GM21723 (cell line): ENCODE data around the gene RSPO1.
"Not testable (repeated sequence)": the region's sequence is repeated elsewhere in the genome, so short reads cannot be mapped to it uniquely, and the experiment has no call there.

Experiments
- ATAC-seq: cut with Tn5 transposase; IDR thresholded peaks from one replicate; pipeline ENCODE4 v1.9.1; 2021; ENCODE audit warnings: mild to moderate bottlenecking, moderate library complexity; ENCODE audit not compliant: unreplicated experiment

The RSPO1 gene

DNA sequence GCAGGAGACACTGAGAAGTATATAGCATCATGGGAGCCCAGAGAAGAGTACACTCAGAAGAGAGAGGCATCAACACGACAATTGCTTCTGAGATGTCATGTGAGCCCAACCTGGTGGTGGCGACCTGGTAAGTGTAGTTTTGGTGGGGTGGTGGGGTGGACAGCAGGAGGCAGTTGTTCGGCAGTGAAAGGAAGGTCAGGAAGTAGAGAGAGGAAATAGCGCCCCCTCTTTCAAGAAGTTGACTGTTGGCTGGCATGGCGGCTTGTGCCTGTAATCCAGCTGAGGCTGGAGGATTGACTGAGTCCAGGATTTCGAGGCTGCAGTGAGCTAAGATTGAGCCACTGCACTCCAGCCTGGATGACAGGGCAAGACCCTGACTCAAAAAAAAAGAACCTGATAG is 12.6 kb downstream of the RSPO1 start:
- no peak for ATAC-seq

DNA sequence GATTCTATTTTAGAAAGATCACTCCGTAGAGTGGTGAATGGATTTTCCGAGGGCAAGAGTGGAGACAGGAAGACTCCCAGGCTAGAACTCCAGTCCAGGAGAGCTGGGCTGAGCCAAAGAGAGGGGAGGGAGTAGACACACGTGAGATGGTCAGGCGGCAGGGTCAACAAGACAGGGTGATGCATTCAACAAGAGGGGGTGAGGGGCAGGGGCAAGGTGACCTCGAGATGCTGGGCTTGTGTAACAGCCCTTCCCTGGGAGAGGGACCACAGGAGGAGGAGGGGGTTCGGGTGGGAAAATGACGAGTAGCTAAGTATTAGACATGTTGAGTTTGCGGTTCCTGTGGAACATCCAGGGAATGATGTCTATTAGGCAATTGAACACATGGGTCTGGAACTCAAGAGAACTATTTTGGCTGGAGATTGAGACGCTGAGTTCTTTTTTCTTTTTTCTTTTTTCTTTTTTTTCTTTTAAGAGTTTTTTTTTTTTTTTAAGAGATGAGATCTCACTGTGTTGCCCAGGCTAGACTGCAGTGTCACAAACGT is 13.3 kb downstream of the RSPO1 start:
- ATAC-seq: no peak

DNA sequence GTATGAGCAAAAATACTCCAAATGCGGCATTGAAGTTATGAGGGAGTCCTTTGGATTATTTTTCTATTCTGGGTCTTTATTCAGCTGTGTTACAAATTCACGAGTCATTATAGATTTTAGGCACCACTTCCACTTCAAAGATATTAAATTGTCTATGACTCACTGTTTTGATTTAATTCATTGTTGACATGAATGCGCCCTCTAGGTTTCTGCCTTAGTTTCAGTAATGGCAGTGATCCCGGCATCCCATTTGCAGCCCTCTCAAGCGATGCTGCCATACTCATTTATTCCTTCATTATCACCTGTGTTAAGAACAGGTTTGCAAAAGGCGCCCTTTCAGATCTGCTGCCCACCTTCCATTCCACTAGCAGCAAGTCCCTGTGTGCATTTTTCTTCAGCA is 14.0 kb downstream of the RSPO1 start:
- no peak for ATAC-seq

DNA sequence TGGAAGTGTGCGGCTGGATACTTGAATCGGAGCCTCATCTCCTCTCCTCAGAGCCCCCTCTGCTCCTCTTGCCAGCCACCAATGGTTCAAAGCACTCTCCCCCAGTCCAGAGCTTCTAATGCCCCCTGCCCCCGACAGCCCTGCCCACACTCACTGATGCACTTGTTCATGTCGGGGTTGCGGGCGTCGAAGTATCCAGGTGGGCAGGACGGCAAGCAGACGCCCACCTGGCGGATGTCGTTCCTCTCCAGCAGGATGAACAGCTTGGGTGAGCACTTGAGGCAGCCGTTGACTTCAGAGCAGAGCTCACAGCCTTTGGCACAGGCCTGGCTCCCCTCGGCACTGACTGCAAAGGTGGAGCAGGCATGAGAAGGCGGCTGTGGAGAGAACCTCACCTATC is 18.4 kb downstream of the RSPO1 start:
- ATAC-seq: no peak

DNA sequence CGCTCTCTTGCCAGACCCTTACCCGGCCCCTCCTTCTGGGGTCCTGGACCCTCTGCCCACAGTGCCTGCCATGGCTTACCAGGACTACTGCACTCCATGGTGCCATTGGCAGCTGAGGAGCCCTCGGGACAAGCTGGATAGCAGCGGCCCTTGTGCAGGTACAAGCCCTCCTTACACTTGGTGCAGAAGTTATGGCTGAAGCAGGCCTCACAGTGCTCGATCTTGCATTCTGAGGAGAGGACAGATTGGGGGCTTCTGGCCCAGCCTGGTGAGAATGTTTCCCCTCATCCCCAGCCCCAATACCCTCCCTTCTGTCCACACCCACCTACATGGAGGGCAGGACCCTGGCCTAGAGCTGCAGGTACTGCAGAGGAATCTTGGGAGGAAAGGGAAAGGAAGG is 20.6 kb downstream of the RSPO1 start:
- ATAC-seq: no peak

DNA sequence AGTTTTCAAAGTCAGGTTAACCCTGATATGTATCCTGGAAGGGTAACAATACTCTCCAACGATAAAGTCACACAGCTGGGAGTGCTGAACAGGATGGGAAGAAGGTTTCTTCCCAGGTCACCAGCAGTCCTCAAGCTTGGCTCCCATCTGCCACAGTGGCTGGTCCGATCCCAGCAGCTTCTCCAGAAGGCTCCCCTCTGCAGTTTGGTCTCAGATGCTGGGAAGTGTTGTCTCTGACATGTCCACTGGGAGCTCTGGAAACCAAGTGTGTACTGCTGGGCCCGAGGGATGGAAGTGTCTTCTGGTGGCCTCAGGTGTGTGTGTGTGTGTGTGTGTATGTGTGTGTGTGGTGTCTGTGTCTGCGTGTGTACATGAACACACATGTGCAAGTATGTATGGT is 22.5 kb downstream of the RSPO1 start:
- no peak for ATAC-seq

DNA sequence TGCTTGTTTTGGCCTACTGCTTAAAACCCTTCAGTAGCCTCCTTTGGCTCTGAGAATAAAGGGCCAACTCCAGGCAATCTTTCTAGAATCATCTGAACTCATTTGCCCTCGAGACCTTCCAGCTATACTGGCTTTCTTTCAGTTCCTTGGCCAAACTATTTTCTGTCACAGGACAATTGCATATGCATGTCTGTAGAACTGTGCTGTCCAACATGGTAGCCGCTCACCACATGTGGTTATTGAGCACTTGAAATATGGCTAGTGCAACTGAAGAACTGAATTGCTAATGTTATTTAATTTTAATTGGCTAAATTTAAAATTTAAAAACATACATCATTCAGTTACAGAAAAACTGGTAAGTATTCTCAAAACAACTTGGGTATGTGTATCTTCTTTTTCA is 24.7 kb downstream of the RSPO1 start:
- ATAC-seq: no peak

DNA sequence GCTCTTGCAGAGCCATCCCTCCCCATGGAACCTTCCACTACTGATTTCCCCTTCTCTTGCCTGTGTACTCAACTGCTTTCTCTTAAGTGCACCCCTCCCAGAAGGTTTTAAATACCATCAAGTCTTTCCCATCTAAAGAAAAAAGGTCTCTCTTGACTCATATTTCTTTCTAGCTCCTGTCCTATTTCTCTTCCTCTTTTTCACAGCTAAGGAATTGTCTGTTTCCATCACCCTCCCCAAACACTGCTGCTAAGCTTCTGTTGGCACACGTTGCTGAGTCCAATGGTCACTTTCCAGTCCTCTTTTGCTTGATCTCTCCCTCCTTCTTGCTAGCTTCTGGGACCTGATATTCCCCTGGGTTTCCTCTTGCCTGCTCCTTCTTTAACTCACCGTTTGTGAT is 25.7 kb downstream of the RSPO1 start:
- ATAC-seq: no peak

DNA sequence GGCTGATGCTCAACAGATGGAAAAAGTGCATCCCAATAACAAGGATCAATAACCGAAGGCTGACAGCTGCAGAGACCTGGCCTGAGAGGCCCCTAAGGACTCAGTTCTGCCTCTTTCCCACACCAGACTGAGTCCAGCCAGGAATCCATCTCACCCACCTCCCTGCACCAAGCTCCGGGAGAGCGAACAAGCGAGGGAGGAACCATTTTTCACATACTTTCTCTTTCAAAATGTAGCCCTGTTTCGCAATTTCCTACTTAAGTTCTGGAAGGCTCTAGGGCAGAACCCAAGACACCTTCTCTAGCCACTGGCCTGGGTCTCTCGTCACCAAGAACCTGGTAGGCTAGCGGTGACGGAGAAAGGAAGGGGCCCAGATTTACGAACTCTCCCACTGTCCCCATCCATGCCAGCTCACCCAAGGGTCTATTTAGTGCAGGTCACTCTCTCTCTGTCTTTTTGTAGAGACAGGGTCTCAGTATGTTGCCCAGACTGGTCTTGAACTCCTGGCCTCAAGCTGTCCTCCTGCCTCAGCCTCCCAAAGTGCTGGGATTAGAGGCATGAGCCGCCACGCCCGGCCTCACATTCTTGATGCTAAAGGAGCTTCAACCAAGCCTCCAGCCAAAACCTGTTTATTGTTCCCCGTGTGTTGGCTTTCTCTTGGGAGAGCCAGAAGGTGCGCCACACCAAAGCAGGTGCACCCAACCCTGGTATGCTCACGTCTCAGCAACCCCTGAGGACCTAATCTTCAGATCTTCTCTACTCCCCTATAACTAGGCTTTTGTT is 28.0 kb downstream of the RSPO1 start:
- ATAC-seq: no peak

DNA sequence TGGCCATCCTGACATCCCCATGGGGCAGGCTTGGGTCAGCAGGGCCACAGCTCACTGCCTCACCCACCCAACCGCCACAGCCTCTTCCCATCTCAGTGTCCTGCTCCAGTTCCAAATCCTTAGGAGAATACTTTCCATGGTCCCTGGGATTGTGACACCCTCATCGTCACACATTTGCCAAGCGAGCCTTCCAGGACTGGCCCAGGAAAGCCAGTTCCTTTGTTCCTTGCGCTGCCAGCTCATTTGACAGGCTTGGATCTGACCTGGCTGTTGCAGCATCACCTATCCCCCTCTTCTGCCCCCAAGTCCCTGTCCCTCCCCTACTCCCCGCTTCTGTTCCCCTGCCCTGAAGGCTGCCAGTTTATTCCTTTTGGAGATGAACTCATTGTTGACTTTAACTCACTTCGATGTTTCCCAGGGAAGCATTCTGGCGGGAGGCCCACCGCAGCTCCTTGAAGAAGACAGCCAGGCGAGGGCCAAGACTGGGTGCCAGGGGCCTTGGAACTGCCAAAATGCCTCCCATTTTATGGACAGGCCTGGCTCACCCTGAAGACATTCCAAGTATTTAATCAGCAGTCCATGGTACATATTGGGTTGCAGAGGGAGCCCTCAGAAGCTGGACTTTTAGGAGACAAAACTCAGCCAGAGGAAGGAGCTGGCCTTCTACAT is 28.8 kb downstream of the RSPO1 start:
- no peak for ATAC-seq

DNA sequence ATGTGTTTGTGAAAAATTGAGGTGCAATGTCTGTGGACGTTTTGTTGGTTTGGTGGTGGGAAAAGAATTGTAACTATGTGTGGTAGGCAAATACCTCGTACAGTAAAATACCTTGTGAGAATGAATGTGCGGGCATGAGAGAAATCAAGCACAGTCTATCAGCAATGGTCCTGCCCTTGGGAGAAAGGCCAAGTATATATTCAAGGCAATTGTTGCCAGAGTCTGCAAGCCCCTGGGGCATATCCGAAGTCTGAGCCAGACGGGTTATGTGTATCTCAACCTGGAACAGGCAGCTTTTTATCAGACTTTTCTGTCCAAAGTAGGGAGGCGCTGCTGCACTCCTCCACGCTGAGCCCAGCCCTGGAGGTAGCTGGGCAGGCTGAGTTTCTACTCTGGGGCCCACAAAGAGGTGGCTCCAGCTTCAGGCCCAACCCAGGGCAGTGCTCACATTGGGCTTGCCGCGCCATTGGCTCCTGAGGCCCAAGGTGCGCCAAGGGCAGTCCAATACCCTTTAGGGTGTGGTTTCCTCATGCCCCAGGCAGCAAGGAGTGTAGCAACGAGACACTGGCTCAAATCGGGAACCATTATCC is 29.5 kb downstream of the RSPO1 start:
- no peak for ATAC-seq

DNA sequence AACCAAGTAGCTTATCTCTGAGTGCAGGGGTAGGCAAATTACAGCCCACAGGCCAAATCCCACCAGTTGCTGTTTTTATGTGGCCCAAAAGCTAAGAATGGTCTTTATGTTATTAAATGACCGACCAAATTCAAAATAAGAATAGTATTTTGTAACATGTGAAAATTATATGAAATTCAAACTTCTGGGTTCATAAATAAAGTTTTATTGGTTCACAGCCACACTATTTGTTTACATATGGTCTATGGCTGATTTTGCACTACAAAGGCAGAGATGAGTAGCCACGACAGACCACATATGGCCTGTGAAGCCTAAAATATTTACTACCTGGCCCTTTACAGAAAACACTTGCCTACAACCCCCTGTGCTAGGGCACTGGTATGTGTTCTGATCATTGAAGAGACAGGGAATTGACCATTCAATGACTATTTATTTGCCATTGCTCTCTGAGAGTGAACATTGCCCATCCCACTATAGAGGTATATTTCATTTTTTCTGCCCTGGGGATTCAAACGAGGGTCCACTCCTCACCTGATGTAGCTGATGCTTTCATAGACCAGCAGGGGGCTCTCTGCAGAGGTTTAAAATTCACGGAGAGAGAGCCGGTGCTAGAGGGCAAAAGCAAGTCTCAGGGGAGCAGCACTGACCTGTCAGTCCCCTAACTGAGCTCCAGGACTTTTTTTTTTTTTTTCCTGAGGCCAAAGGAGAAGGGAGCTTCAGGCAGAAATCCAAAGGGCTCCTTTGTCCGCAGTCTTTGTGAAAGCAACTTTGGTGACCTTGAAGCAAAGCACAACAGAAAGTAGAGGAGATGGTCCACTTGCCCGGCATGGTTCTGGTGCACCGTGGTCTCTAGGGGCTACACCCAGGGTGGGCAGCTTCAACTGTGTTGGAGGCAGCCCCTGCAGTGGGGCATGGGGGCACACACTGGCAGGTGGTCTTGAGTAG is 31.7 kb downstream of the RSPO1 start:
- ATAC-seq: no peak

DNA sequence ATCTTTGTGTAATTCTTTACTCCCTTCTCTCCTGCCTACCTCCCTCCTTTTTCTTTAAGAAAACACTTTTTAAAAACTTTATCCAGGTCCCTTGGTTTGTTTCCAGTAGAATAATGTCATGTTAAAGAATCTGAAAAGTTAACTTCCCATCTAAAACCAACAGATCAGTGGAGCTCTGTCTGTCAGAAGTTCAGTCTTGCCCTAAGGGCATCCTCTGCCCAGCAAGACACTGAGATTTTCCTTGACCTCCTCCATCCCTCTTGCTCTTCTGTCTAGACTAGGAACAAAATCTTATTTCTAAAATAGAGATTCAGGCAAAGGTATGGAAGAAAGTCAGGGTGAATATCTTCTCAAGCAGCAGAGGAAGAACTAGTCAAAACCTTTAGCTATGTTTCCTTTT is 33.3 kb downstream of the RSPO1 start:
- no peak for ATAC-seq

DNA sequence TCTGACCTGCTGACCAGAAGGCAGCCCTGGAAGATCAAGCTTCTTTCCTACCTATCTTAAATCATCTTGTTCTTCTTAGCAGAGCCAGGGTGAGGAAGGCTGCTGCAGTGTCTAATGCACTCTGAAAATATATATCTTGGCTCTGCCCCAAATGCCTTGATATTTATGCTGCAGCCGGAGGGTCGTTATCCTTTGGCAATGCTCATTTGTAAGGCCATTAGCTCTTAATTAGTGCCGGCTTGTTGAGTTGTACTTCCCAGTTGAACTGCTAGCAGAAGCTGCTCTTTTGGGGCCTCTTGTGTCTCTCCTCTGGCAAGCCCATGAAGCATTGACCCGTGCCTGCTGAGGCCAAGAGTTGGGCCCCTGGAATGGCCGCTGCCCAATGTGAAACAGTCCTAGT is 34.8 kb downstream of the RSPO1 start:
- ATAC-seq: no peak

DNA sequence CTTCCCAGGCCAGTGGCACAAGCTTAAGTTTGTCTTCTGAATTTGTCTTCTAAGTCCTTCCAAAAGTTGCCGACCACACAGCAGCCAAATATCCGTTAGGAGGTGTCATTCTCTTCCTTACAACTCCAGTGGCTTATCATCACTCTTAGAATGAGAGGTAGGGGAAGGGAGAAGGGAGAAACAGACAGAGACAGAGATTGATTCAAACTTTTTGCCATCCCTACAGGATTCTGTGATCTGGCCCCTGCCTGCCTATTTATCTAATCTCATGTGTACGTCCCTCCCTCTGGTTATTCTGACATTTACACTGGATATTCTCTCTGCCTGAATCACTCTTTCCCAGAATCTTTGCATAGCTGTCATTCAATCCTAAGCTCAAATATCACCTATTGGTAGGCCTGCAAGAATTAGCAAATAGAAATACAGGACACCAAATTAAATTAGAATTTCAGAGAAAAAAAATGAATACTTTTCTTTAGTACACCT is 38.5 kb downstream of the RSPO1 start:
- no peak for ATAC-seq

DNA sequence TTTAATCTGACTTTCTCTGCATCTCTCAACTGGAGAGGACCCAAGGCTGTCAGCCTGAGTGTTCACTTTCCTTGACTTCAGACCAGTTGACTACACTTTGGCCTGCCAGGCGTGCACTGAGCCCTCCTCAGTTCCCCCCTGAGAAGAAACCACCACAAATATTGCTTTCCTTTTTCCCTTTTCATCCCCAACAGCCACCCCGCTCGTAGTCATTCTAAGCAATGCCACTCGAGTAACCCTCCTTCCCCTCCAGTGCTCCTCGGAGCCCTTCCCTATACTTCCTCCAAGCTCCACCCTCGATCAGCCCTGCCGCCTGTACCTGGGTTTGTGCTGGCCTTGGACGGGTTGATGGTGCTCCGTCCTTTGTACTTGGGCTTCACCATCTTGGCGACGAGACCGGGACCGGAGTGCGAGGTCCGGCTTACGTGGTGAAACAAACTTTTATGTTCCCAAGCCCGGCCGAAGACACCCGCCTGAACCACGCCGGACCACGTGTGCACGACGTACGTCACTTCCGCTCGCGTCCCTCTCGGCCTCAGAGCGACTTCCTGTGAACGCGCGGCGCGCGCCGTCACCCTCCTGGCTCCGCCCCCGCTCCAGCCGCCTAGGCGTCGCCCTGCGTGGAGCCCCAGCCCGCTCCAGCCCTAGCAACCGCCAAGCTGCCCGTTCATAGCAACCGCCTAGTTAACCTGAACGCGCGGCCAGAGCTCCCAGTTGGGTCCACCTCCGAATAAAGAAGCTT is 39.1 kb downstream of the RSPO1 start, which contains the start of gene GNL2:
Gene GNL2, minus strand, starts transcription at position 498 of the 742 bp plus-strand sequence. Its CDS starts 115 bp downstream, at position 383.
- ATAC-seq: peak; percentile 98

DNA sequence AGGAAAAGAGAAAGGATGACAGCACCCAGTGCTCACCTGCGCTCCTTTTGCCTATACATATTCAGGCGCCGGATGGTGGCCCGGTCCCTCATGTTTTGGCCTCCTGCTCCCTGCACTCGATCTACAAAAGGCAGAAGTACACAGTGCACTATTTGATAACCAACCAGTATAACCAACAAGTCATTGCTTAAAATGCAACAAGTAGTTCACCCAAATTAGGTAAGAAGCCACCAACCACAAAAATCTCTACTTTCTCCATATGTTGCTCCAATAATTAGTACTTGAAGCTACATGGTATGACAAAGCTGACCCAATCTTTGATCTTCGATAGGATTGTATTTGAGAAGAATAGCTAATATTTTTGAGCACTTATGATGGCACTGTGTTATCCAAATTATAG is 41.0 kb downstream of the RSPO1 start:
- no peak for ATAC-seq

DNA sequence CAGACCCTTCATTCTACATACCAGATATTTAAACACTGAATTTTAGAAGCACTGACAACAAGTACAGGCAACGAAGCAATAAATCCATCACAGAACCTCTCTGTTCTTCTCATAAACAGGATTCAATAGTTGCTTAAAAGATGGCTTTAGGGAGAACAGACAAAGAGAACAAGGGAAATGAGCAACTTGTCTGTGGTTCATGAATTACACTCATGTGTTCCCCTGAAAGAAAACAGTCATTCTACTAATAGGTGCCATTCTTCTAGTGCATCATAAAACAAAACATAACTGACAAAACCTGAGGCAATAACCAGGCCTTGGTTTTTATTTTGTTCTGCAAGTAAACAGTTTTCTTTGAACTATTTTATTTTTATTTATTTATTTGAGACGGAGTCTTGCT is 45.8 kb downstream of the RSPO1 start:
- no peak for ATAC-seq

DNA sequence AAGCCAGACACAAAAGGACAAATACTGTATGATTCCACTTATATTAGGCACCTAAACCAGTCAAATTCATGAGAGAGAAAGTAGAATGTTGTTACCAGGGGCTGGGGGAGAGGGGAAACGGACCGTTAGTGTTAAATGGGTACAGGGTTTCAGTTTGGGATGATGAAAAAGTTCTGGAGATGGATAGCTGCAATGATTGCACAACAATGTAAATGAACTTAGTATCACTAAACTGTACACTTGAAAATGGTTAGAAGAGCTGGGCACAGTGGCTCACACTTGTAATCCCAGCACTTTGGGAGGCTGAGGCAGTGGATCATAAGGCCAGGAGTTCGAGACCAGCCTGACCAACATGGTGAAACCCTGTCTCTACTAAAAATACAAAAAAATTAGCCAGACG is 50.1 kb downstream of the RSPO1 start:
- not testable (repeated sequence) for ATAC-seq

DNA sequence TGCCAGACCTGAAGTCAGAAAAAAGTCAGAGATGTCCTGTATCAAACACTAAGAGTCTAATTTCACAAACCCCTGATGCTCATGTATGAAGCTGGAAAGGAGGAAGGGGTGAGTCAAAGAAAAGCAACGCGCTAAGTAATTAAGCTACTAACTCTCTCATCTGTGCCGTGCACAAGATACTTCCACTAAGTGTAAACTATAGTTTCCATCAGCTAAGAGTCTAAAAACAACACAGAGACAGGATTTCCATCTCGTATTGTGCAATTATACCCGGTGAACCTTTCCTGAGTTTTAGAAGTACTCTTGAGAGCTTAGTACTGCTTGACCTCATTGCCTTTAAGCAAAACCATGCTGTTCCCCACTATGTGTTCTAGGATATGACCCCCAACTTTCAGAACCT is 59.0 kb downstream of the RSPO1 start:
- no peak for ATAC-seq
